Measurements from ENCODE around the gene RHBDL3.

DNA sequence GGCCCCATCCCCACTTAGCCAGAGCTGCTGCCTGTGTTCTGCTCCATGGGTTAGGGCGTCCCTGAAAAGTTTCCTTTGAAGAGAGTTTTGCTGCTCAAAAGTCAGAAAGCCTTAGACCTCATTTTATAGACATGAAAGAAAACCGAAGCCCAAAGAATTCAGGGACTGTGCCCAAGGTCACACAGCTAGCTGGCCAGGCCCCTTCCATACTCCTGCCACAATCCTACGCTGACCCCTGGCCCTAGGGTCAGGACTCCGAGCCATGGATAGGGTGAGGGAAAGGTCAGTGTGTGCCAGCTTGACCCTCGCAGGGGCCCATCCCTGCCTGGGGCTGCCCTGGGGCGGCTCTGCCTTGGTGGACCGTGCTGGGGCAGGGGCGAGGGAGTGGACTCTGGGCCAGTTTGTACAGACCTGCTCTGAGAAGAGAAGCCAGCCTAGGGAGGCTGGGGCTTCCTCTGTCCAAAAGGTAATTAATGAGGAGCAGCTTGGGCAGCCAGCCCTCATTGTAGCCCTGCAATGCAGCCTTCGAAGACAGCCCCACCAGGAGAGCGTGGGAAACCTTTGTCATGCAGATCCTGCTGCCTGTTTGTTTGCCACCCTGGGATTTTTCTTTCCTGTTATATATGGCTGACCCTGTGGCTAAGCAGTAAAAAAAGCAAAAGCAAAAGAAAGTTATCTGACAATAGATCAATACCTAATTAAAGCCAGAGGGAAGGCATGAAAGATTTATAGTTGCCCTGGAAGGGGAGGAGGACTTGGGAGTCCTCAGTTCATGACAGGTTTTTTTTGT lies 37.4 kb downstream of the RHBDL3 start:
- TF ChIP-seq POLR2A (IDR thresholded peaks at IDR 0.05) = no peak
- TF ChIP-seq, protein P1, sequence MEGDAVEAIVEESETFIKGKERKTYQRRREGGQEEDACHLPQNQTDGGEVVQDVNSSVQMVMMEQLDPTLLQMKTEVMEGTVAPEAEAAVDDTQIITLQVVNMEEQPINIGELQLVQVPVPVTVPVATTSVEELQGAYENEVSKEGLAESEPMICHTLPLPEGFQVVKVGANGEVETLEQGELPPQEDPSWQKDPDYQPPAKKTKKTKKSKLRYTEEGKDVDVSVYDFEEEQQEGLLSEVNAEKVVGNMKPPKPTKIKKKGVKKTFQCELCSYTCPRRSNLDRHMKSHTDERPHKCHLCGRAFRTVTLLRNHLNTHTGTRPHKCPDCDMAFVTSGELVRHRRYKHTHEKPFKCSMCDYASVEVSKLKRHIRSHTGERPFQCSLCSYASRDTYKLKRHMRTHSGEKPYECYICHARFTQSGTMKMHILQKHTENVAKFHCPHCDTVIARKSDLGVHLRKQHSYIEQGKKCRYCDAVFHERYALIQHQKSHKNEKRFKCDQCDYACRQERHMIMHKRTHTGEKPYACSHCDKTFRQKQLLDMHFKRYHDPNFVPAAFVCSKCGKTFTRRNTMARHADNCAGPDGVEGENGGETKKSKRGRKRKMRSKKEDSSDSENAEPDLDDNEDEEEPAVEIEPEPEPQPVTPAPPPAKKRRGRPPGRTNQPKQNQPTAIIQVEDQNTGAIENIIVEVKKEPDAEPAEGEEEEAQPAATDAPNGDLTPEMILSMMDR (IDR thresholded peaks at IDR 0.05) = no peak
